H1 (cell line): ENCODE data around the gene FSIP1. TPM values are rescaled to one million over a fixed set of nuclear protein-coding genes. Genes with fewer than 3 reads are reported as not detected.

Source experiments
- CTCF ChIA-PET: fragments of 300-600 bp; sonication (Branson Sonifier 250); formaldehyde crosslinking; loops from one replicate; lab custom pipeline; 2021; ENCODE audit not compliant: partially characterized antibody; lab: Charles Lee
- POLR2A ChIA-PET: fragments of 300-600 bp; sonication (Branson Sonifier 250); formaldehyde crosslinking; loops from one replicate; lab custom pipeline; 2021; ENCODE audit warnings: inconsistent platforms; ENCODE audit not compliant: partially characterized antibody; lab: Charles Lee
- DNase-seq, 2 experiments: peaks; one replicate each; pipeline versions ENCODE4 v3.0.0 to v3.0.0-alpha.2; 2010 to 2022; ENCODE audit warnings: low spot score in 2 of 2, low read depth in 1 of 2, mixed read lengths in 1 of 2
- FAIRE-seq: peaks from 2 replicates; lab custom pipeline; 2011; peaks lifted over from hg19 to GRCh38; lab: Jason Lieb, UNC
- H2AFZ ChIP-seq: 2 replicates; pipeline ENCODE4 v1.8.1; 2012; ENCODE audit warnings: low read length, inconsistent platforms
- H2AK5ac ChIP-seq: 2 replicates; pipeline ENCODE4 v1.6.1; 2013; ENCODE audit warnings: low read depth, low read length
- H2BK120ac ChIP-seq: replicated peaks from 2 replicates; pipeline ENCODE3; 2013; ENCODE audit warnings: low read depth, low read length, inconsistent platforms
- H2BK12ac ChIP-seq: 2 replicates; pipeline ENCODE4 v1.6.1; 2013; ENCODE audit warnings: low read depth, low read length
- H2BK15ac ChIP-seq: 2 replicates; pipeline ENCODE4 v1.6.1; 2013; ENCODE audit warnings: low read length
- H2BK20ac ChIP-seq: 2 replicates; pipeline ENCODE4 v1.6.1; 2013; ENCODE audit warnings: low read length
- H2BK5ac ChIP-seq: 2 replicates; pipeline ENCODE4 v1.6.1; 2013; ENCODE audit warnings: low read depth, low read length
- H3K14ac ChIP-seq: 2 replicates; pipeline ENCODE4 v1.6.1; 2013; ENCODE audit warnings: inconsistent platforms; ENCODE audit not compliant: insufficient read length
- H3K18ac ChIP-seq: 2 replicates; pipeline ENCODE4 v1.6.1; 2013; ENCODE audit warnings: low read length; ENCODE audit errors: extremely low read depth
- H3K23ac ChIP-seq: 2 replicates; pipeline ENCODE4 v1.6.1; 2013; ENCODE audit warnings: inconsistent platforms; ENCODE audit not compliant: insufficient read length
- H3K23me2 ChIP-seq: 2 replicates; pipeline ENCODE4 v1.6.1; 2013; ENCODE audit warnings: low read depth, low read length
- H3K27ac ChIP-seq: 2 replicates; pipeline ENCODE4 v1.6.1; 2011; ENCODE audit warnings: low read depth, low read length, inconsistent platforms
- H3K27me3 ChIP-seq, 4 experiments: replicated peaks in 1 of 4; 1 replicate in 1 of 4; 2 replicates in 3 of 4; pipeline versions ENCODE4 v1.6.1 to v1.8.1; 2011 to 2013; ENCODE audit warnings: low read length in 3 of 4, mild to moderate bottlenecking in 3 of 4, inconsistent platforms in 2 of 4, mixed read lengths in 2 of 4, moderate library complexity in 1 of 4; ENCODE audit not compliant: control insufficient read depth in 3 of 4, insufficient read depth in 3 of 4; ENCODE audit errors: extremely low read depth in 1 of 4
- H3K36me3 ChIP-seq, 4 experiments: 2 replicates each; pipeline versions ENCODE4 v1.6.1 to v1.8.1; 2011 to 2013; ENCODE audit warnings: mild to moderate bottlenecking in 4 of 4, low read length in 3 of 4, moderate library complexity in 2 of 4, control low read depth in 1 of 4, inconsistent platforms in 1 of 4; ENCODE audit not compliant: insufficient read depth in 4 of 4, control insufficient read depth in 2 of 4
- H3K4ac ChIP-seq: replicated peaks from 2 replicates; pipeline ENCODE3; 2013; ENCODE audit warnings: low read length, low read depth, mixed read lengths, inconsistent platforms; ENCODE audit not compliant: insufficient read length
- H3K4me1 ChIP-seq, 4 experiments: replicated peaks in 1 of 4; 1 replicate in 1 of 4; 2 replicates in 3 of 4; pipeline versions ENCODE4 v1.6.1 to v1.8.1; 2011 to 2013; ENCODE audit warnings: low read length in 3 of 4, inconsistent platforms in 2 of 4, mixed read lengths in 1 of 4; ENCODE audit not compliant: insufficient read depth in 4 of 4, control insufficient read depth in 3 of 4
- H3K4me2 ChIP-seq, 2 experiments: 2 replicates each; pipeline versions ENCODE4 v1.6.1 to v1.8.1; 2011 to 2013; ENCODE audit warnings: low read depth in 2 of 2, low read length in 2 of 2, control low read depth in 1 of 2, inconsistent platforms in 1 of 2, mild to moderate bottlenecking in 1 of 2; ENCODE audit not compliant: insufficient read depth in 1 of 2
- H3K4me3 ChIP-seq, 4 experiments: fragments of 200-600, 300-600 bp in 1 of 4; sonication (generic), shearing (Covaris generic), sonication (Bioruptor Twin) in 1 of 4; 2 replicates each; pipeline versions ENCODE4 v1.5.1 to v1.8.1; 2011 to 2016; ENCODE audit warnings: low read length in 4 of 4, low read depth in 3 of 4, control low read depth in 2 of 4, inconsistent platforms in 2 of 4, mild to moderate bottlenecking in 2 of 4, mixed read lengths in 1 of 4, moderate library complexity in 1 of 4; ENCODE audit not compliant: insufficient read depth in 2 of 4; ENCODE audit errors: extremely low read depth in 1 of 4
- H3K56ac ChIP-seq: replicated peaks from 2 replicates; pipeline ENCODE3; 2013; ENCODE audit warnings: low read depth, mild to moderate bottlenecking, mixed read lengths, low read length, inconsistent platforms; ENCODE audit not compliant: insufficient read length
- H3K79me1 ChIP-seq: 2 replicates; pipeline ENCODE4 v1.6.1; 2013; ENCODE audit warnings: low read depth, low read length, control low read depth
- H3K79me2 ChIP-seq, 2 experiments: 2 replicates each; pipeline versions ENCODE4 v1.6.1 to v1.8.1; 2012 to 2013; ENCODE audit warnings: low read length in 2 of 2, mild to moderate bottlenecking in 2 of 2, inconsistent platforms in 1 of 2; ENCODE audit not compliant: insufficient read depth in 2 of 2, control insufficient read depth in 1 of 2
- H3K9ac ChIP-seq, 4 experiments: replicated peaks in 1 of 4; 1 replicate in 1 of 4; 2 replicates in 3 of 4; pipeline versions ENCODE4 v1.6.1 to v1.8.1; 2011 to 2013; ENCODE audit warnings: low read depth in 3 of 4, low read length in 3 of 4, control low read depth in 2 of 4, mild to moderate bottlenecking in 2 of 4, moderate library complexity in 2 of 4, inconsistent platforms in 1 of 4; ENCODE audit errors: extremely low read depth in 1 of 4
- H3K9me3 ChIP-seq, 2 experiments: 2 replicates each; pipeline versions ENCODE4 v1.6.1 to v1.8.1; 2012 to 2013; ENCODE audit warnings: mild to moderate bottlenecking in 2 of 2, moderate library complexity in 2 of 2, control low read depth in 1 of 2, inconsistent platforms in 1 of 2, low read depth in 1 of 2, low read length in 1 of 2, mixed read lengths in 1 of 2; ENCODE audit not compliant: insufficient read depth in 2 of 2
- H4K20me1 ChIP-seq, 2 experiments: replicated peaks in 1 of 2; 2 replicates each; pipeline versions ENCODE3 to v1.8.1; 2011 to 2013; ENCODE audit warnings: inconsistent platforms in 2 of 2, low read length in 2 of 2, mild to moderate bottlenecking in 1 of 2; ENCODE audit not compliant: insufficient read depth in 2 of 2, control insufficient read depth in 1 of 2
- H4K5ac ChIP-seq: 2 replicates; pipeline ENCODE4 v1.6.1; 2013; ENCODE audit warnings: low read length, low read depth, mixed read lengths, inconsistent platforms; ENCODE audit not compliant: insufficient read length
- H4K8ac ChIP-seq: 2 replicates; pipeline ENCODE4 v1.8.0; 2013; ENCODE audit warnings: mild to moderate bottlenecking, moderate library complexity, low read length, inconsistent platforms; ENCODE audit not compliant: insufficient read depth; ENCODE audit errors: extremely low read depth
- H4K91ac ChIP-seq: replicated peaks from 2 replicates; pipeline ENCODE3; 2013; ENCODE audit warnings: low read length, mixed read lengths, inconsistent platforms; ENCODE audit not compliant: insufficient read length
- TAF7 ChIP-seq: optimal IDR thresholded peaks from 2 replicates; pipeline ENCODE3; 2011; ENCODE audit warnings: low read depth, mild to moderate bottlenecking, inconsistent platforms, low read length, moderate library complexity, borderline replicate concordance
- WGBS, 2 experiments: shearing (Covaris generic) in 1 of 2; methylation state at CpG; one replicate each; pipeline versions ENCODE4 v1.1.6 to v1.1.7; 2013 to 2015; ENCODE audit warnings: low lambda C conversion rate in 2 of 2, mixed read lengths in 2 of 2, inconsistent platforms in 1 of 2, low coverage in 1 of 2, missing lambda C conversion rate in 1 of 2; ENCODE audit not compliant: insufficient replicate concordance in 2 of 2, insufficient coverage in 1 of 2, insufficient read length in 1 of 2; ENCODE audit errors: extremely low coverage in 1 of 2, missing lambda C conversion rate in 1 of 2; 5-methylcytosine and 5-hydroxymethylcytosine counted together
- polyA plus RNA-seq, 7 experiments: library from polyadenylated mRNA; depleted of rRNA in 3 of 7; stranded (reverse) in 5 of 7; unstranded in 2 of 7; fragments of >200 nt in 5 of 7; fragments of 200-250 nt in 2 of 7; gene quantifications; 1 replicate in 5 of 7; 2 replicates in 1 of 7; 4 replicates in 1 of 7; pipeline versions ENCODE4 v1.2.1 to v1.2.3, GENCODE V29; 2011 to 2013; ENCODE audit warnings: missing spikeins in 2 of 7, mixed read lengths in 2 of 7
- total RNA-seq: library from RNA; stranded (reverse); fragmentation: NEBNext Ultra II Directional; extraction: Animal tissue kit (Norgen Biotek cat#: 25700); gene quantifications from 2 replicates; pipeline ENCODE4 v1.2.1, GENCODE V29; 2021
- TF ChIP-seq, protein P1 (sequence below): IDR thresholded peaks from 2 replicates; pipeline ENCODE4 v1.6.1; 2012; ENCODE audit warnings: low read length, inconsistent platforms
- TF ChIP-seq, protein P2 (sequence below): IDR thresholded peaks from 2 replicates; pipeline ENCODE4 v1.6.1; 2012; ENCODE audit warnings: inconsistent platforms

The FSIP1 gene
- total and polyA plus RNA-seq, 2 of the 8 experiments (the other 6 are each of a cell fraction or from before 2014, with no cell fraction given): 0.18 to 1.3 TPM

DNA sequence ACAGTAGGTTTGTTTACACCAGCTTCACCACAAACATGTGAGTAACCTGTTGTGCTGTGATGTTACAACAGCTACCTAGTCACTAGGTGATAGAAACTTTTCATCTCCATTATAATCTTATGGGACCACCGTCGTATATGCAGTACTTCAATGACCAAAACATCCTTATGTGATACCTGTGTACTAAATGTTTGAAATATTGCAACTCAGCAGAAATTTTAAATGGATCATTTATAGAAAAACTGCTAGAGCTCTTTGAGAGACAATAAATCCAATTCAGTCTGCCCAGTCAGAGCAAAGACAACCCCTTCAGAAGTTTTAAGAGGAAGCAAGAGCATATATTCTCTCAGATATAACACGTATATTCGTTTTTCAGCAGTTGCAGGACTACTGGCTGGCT lies 128.3 kb downstream of the FSIP1 start:
- H3K4ac ChIP-seq: no peak overlapping the region
- H3K4me2 ChIP-seq: no peak overlapping the region
- no peak overlapping the region for H3K18ac ChIP-seq
- H3K79me2 ChIP-seq: no peaks in the 10 kb centered on the region
- H3K27ac ChIP-seq: no peak overlapping the region
- no peak overlapping the region for H2BK5ac ChIP-seq
- no peaks in the 10 kb centered on the region for H3K36me3 ChIP-seq
- H4K20me1 ChIP-seq: no peaks in the 10 kb centered on the region
- H3K27me3 ChIP-seq: no peaks in the 10 kb centered on the region
- H4K5ac ChIP-seq: no peak overlapping the region
- no peaks in the 10 kb centered on the region; a peak in 2 of 4 replicates for H3K9me3 ChIP-seq
- no peak overlapping the region for H3K4me3 ChIP-seq
- FAIRE-seq: no peak
- H3K23me2 ChIP-seq: no peaks in the 10 kb centered on the region
- H2AFZ ChIP-seq: 0 out of 2 replicates have a peak overlapping the region, but pooled peaks have one; percentile 28
- POLR2A ChIA-PET: interaction anchor here (1.3 kb wide), 1 partner anchor 13 kb away, joined by 3 read pairs; no protein-coding TSS in a partner anchor
- no peak overlapping the region for H2BK12ac ChIP-seq
- H3K23ac ChIP-seq: no peak overlapping the region
- H2BK20ac ChIP-seq: no peak overlapping the region
- no peak overlapping the region for H3K56ac ChIP-seq
- H2AK5ac ChIP-seq: no peak overlapping the region
- CTCF ChIA-PET: interaction anchor here (0.6 to 1.6 kb wide), 4 partner anchors 8 to 955 kb away, joined by 3 to 4 read pairs (median 3); no protein-coding TSS in a partner anchor
- no peak for DNase-seq
- TF ChIP-seq, protein P1, sequence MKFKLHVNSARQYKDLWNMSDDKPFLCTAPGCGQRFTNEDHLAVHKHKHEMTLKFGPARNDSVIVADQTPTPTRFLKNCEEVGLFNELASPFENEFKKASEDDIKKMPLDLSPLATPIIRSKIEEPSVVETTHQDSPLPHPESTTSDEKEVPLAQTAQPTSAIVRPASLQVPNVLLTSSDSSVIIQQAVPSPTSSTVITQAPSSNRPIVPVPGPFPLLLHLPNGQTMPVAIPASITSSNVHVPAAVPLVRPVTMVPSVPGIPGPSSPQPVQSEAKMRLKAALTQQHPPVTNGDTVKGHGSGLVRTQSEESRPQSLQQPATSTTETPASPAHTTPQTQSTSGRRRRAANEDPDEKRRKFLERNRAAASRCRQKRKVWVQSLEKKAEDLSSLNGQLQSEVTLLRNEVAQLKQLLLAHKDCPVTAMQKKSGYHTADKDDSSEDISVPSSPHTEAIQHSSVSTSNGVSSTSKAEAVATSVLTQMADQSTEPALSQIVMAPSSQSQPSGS: no peak
- no peak for TF ChIP-seq TAF7
- TF ChIP-seq, protein P2, sequence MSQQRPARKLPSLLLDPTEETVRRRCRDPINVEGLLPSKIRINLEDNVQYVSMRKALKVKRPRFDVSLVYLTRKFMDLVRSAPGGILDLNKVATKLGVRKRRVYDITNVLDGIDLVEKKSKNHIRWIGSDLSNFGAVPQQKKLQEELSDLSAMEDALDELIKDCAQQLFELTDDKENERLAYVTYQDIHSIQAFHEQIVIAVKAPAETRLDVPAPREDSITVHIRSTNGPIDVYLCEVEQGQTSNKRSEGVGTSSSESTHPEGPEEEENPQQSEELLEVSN: no peak
- no peak overlapping the region for H3K14ac ChIP-seq
- H2BK15ac ChIP-seq: no peak overlapping the region
- H4K8ac ChIP-seq: no peak overlapping the region
- no peaks in the 10 kb centered on the region for H3K79me1 ChIP-seq
- H2BK120ac ChIP-seq: no peak overlapping the region
- no peak overlapping the region for H3K9ac ChIP-seq
- no peaks in the 10 kb centered on the region; a peak in 1 of 7 replicates for H3K4me1 ChIP-seq
- no peak overlapping the region for H4K91ac ChIP-seq
- WGBS, 2 experiments: 92% methylated on average over 4 of the region's 4 CpGs; no CpG with 5 or more reads in 1 of the 2 experiments
